ENCODE results near the gene ARHGEF11. TPM values are rescaled to one million over a fixed set of nuclear protein-coding genes. Genes with fewer than 3 reads are reported as not detected.
A peak's percentile ranks its signal among the peaks of the same experiment; 100 is the strongest.

ARHGEF11 gene
- total and polyA plus RNA-seq, 9 of the 15 experiments (the other 6 are each of a cell fraction or from before 2014, with no cell fraction given): 0.14 to 15.5 (median 9.0) TPM

- peak; percentile 93 for TF ChIP-seq REST (IDR thresholded peaks at IDR 0.05; ENCODE audit: borderline replicate concordance)
- TF ChIP-seq REST (CRISPR knock-in tag; IDR thresholded peaks at IDR 0.05; ENCODE audit: low read depth): no peak
- no peak for TF ChIP-seq ZNF785 (CRISPR knock-in tag; IDR thresholded peaks at IDR 0.05)
- peak; percentile 60 for TF ChIP-seq NFIC (IDR thresholded peaks at IDR 0.05)
- no peak for TF ChIP-seq ZBTB40 (IDR thresholded peaks at IDR 0.05)
- TF ChIP-seq ZBTB40 (CRISPR knock-in tag; IDR thresholded peaks at IDR 0.05): no peak
- TF ChIP-seq ZNF347 (CRISPR knock-in tag; IDR thresholded peaks at IDR 0.05; ENCODE audit: low read depth): no peak
- 0 out of 2 replicates have a peak, but pooled peaks have one; percentile 30 for TF ChIP-seq SMAD4 (CRISPR knock-in tag; conservative IDR thresholded peaks at IDR 0.05)
- TF ChIP-seq ARHGAP35 (IDR thresholded peaks at IDR 0.05; ENCODE audit: partially characterized antibody): peak; percentile 19
These were observed 155.6 kb downstream of the ARHGEF11 start (continued) for GRCh38 chr1:156889802-156890580.

Measured in K562 (cell line).